8988T (cell line): Measurements from ENCODE around the gene SLC25A19.
A peak's percentile ranks its signal among the peaks of the same experiment; 100 is the strongest.
"Not testable (repeated sequence)": the region's sequence is repeated elsewhere in the genome, so short reads cannot be mapped to it uniquely, and the experiment has no call there.

Source experiments
- DNase-seq: peaks from one replicate; pipeline ENCODE4 v3.0.0; 2011

SLC25A19 gene

GRCh38 chr17:75266316-75267152, 22.7 kb downstream of the SLC25A19 start:
- no peak for DNase-seq

DNA sequence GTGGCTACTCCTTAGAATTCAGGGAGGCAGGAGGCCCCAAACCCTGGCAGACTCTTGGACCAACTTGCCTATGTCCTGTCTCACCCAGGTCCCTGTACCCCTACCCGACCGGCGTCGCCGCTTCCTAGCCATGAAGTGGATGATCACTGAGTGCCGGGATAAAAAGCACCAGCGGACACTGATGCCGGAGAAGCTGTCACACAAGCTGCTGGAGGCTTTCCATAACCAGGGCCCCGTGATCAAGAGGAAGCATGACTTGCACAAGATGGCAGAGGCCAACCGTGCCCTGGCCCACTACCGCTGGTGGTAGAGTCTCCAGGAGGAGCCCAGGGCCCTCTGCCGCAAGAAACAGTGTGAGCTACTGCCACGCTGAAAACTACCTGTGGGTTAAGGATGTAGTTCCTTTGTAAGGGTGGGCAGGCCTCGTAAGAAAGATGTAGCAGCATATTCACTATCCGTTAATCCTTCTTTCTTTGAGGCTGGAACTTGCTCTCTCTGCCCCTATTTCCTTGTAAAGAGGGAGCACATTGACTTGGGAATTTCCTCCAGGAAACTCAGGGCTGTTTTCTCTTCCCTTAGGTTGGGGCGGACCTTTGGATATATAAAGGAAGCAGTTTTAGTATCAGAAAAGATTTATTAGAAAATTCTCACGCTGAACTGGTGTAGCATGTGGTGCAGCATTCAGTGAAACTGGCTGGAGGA, 23.5 kb downstream of the SLC25A19 start:
- DNase-seq: no peak

- DNase-seq: no peak
Measured at GRCh38 chr17:75263055-75263454, 26.2 kb downstream of the SLC25A19 start.

GRCh38 chr17:75262112-75262606, 27.1 kb downstream of the SLC25A19 start:
- DNase-seq: no peak

DNA sequence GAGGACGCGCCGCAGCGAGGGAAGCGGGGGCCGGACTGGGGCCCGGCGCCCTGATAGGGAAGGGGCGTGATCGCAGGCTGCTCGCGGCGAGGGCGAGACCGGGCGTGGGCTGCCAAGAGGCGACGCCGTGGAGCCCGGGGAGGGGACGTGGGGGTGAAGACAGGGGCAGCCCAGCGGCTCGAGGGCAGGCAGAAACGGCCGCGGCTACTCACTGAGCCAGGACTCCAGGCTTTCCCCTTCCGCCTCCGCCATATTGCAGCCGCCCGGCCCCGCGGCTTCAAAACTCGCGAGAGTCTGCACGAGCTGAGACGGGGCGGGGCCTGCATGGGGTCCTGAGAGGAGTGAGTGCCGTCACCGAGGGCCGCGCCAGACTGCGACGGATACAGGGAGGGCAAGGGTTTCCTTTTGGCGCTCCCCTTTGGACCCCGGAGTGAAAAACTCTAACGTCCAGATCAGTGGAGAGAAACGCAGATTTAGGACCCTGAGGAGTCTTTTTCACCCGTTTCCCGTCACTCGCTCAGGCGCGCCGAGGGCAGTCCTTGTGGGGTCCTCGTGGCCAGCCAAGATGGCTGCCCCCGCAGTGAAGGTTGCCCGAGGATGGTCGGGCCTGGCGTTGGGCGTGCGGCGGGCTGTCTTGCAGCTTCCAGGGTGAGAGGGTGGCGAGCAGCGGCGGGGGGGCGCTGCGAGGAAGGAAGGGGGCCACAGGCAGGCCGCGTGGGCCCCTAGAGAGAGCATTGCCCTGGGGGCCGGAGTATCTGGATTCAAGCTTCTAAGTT, 27.7 kb downstream of the SLC25A19 start, which contains the start of the genes GGA3 and MRPS7:
TSS of gene GGA3 (minus strand) at position 271 of the 776 bp plus-strand sequence. CDS start at position 252, 19 bp downstream.
TSS of gene MRPS7 (plus strand) at position 544 of the 776 bp plus-strand sequence. CDS start at position 566, 22 bp downstream.
- peak; percentile 78 for DNase-seq

GRCh38 chr17:75260641-75261335, 28.4 kb downstream of the SLC25A19 start:
- DNase-seq: no peak

- DNase-seq: not testable (repeated sequence)
Measured at GRCh38 chr17:75257228-75257627, 32.0 kb downstream of the SLC25A19 start.

- not testable (repeated sequence) for DNase-seq
Measured at GRCh38 chr17:75255954-75256698, 33.1 kb downstream of the SLC25A19 start.

- no peak for DNase-seq
Measured at GRCh38 chr17:75252039-75252816, 37.0 kb downstream of the SLC25A19 start.

- no peak for DNase-seq
Measured at GRCh38 chr17:75250009-75250471, 39.2 kb downstream of the SLC25A19 start.

GRCh38 chr17:75249564-75249963, 39.7 kb downstream of the SLC25A19 start:
- DNase-seq: no peak

GRCh38 chr17:75246404-75246803, 42.8 kb downstream of the SLC25A19 start:
- DNase-seq: no peak

GRCh38 chr17:75245011-75245410, 44.2 kb downstream of the SLC25A19 start:
- no peak for DNase-seq

DNA sequence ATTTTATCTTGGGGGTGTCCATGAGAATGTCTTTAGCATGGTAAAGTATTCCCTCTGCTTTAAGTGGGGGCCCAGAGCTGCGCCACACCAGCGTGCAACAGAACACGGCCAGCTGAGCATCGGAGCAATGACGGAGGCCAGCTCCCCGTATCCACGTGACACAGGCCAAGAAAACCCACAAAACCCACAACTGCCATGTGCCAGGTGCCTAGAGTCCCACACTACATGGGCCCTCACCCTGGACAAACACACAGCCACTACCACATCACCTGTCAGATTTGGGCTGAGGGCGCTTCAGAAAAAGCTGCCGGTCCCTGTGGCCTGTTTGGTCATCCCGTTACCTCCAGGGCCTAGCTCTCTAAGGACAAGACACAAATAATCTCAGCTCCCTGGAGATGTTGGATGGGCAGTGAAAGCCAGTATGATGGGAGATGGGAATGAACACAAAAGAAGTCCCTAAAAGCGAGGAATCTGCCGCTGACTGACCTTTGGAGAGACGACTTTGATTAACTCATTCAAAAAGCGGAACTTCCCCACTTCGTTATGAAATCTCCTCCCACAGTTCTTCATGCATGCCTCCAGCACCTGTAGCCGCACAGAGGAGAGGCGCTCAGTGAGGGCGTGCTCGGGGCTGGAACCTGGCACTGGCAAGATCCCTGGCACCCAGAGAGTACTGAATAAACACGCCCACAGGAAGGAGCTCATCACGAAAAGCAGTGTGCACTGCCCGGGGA, 44.9 kb downstream of the SLC25A19 start:
- DNase-seq: no peak

DNA sequence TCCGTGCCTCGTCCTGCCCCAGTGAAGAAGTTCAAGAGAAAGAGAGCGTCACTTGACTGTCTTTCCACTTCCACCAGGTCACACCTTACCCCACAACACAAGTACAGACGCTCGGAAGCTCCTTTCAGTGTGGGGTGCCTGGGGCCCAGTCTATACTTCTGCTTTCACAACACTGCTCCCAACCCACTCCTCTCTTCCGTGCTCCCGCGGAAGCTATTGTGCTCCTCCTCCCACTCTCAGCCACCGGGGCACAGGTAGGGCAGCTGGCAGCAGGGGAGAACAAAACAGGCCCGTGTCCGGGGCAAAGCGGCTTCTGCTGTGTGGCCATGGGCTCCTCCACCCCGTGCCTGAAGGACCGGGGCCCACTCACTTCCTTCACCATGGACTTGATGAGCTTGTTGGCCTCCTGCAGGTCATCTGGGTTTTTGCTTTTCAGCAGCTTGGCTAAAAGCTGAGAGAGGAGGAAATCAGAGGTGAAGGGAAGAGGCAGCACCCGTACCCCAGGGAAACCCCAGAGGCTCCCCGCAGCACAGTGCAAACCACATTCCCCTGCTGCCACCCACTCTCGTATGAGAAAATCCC, 46.7 kb downstream of the SLC25A19 start:
- no peak for DNase-seq

GRCh38 chr17:75241996-75242460, 47.2 kb downstream of the SLC25A19 start:
- no peak for DNase-seq

GRCh38 chr17:75241502-75241901, 47.7 kb downstream of the SLC25A19 start:
- no peak for DNase-seq

DNA sequence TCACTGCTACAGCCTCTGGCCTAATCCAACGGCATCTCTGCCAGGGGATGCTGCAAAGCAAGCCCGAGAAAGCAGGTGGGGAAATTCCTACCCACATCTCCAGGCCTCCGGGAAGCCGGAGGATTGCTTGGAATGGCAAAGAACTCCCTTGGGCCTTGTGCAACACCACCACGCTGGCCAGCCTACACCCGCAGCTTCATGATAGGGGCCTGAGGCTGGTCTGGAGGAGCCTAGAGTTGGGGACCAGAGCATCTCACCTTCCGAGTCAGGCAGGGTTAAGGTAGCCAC, 48.1 kb downstream of the SLC25A19 start:
- no peak for DNase-seq

DNA sequence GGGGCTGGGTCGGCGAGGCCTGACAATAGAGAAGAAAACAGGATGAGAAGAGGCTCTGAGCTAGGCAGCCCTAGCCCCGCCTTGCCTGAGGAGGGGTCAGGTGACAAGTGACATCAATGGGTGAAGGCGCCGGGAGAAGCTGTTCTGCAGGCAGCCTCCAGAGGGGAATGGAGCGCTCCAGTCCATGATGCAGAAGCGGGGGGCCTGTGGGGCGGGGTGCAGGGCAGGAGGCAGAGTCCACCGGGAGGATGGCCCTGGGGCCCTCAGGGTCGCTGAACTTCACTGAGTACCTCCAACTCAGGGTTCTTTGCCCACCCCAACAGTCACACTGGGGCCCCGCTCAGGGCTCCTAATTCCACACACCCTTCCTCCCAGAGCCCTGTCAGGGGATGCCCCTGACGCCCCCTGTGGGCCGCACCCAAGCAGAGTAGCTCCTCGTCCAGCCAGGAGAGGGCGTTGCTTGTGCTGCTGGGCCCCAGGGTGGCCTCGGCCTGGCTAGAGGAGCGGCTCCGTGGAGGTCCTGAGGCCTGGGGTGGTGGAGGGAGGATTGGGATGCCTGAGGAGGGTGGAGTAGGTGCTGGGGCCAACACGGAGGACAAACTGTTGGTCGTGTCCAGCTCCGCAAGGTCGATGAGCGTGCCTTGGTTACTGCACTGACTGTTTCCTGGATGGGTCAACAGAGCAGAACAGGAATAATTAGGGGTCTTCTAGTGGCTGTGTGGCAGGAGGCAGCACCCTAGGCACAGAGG, 48.7 kb downstream of the SLC25A19 start:
- peak; percentile 73 for DNase-seq
